ENCODE data around the gene PRDM1.

The PRDM1 gene

DNA sequence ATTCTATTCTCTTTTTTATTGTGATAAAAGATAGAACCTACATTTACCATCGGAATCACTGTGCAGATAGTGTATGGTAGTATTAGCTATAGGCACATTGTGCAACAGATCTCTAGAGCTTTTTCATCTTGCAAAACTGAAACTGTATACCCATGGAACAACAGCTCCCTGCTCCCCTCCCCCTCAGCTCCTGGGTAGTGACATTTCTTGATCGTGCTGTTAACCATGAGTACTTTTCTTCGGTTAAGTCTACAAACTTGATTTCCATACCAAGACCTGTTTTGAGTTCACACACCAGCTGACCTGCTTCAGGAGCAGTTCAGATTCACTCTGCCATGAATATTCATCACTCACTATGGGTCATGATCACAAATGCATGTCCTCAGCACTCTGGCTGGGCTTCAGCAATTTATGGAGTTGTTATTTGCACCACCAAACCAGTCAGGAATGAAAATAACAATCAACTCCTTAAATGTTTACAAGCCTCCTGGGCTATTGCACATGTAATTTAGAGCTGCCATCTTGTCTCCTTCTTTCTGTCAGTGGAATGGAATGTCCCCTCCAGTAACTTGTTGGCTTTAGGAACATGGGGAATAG is 32.8 kb downstream of the PRDM1 start:
- DNase-seq, result no peak

- DNase-seq, result no peak
Observed at GRCh38 chr6:106119546-106119945, 33.4 kb downstream of the PRDM1 start.

GRCh38 chr6:106120006-106120405 is 33.9 kb downstream of the PRDM1 start:
- no peak for DNase-seq

- DNase-seq, result no peak
Observed at GRCh38 chr6:106120406-106120805, 34.3 kb downstream of the PRDM1 start.

DNA sequence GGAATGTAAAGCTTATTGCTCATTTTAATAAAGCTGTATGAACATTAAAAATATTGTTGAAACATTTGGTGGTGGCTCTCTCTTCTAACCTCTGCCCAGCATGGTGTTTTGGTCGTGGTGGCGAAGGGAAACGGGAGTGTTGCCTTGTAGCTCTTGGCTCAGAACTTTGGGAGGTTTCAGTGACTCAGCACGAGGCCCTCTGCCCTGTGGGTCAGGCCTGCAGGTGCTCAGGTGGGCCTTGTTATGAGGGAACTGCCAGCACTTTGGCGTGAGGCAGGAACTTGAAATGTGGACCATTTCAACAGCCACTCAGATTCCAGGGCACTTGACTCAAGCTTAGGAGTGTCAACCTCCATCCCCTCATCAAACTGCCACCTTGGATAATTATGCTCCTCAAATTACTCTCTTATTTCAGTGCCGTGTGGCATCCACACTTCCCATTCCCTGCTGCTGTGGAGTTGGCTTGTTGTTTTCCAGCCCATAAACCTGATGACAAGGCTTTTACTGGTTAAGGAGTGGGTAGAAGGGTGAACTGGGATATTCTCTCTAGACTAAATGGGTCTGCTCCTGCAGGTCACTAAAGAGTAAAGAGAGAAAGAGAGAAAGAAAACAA is 36.3 kb downstream of the PRDM1 start:
- no peak for DNase-seq

- DNase-seq, result no peak
Observed at GRCh38 chr6:106122938-106123656, 37.0 kb downstream of the PRDM1 start.

DNA sequence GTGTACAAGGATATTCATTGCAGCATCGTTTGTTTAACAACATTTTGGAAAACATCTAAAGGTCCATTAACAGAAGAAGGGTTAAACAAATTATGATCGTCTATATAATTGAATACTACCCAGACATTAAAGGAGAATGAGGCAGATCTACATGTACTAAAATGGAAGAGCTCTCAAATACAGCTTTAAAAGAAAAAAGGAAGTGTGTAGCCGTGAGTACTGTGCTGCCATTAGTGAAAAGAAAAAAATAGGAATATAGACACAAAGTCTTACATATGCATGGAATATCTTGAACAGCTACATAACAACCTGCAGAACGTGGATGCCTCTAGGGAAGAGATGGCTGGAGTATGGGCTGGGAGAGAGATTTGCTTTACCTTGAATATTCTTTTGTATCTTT is 37.9 kb downstream of the PRDM1 start:
- DNase-seq, result no peak

DNA sequence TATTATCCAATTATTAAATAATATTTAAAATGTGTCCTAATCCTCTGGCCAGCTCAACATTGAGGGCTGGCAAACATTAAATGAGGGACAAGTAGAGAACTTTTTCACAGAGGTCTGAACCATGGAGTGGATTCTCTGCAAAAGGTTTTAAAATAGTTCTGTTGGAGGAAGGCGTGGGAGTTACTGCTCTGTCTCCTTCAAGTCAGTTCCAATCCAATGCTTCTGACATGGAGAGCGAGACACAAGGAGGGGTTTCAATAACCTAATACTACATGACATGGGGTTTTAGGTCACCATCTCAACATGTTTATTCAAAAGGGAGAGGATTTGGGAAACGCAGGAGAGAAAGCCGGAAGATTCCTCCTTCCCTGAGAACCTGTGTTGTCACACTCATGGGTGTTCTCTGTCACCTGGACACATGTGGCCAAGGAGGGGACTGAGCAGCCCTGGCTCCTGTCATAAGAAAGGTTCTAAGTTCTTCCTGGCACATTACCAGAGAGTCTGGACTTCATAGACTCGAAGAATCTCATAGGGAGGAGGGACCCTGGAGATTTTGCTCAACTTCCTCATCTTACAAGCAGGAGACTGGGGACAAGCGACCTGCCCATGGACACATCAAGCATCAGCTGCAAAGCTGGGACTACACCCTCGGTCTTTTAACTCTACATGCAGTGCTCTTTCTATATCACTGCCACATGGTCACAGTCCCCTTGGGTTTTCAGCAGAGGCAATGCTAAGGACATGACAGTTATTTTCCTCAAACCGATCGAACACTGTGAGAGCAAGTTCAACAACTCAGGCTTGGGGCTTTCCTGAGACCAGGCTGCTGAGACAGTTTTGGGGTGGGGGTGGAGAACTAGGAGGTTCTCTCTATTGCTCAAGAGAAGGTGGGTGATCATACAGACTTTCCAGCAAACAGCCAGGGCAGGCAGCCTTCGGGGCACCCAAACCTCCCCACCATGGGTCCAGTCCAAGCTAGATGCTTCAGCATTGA is 38.6 kb downstream of the PRDM1 start:
- DNase-seq, result no peak

DNA sequence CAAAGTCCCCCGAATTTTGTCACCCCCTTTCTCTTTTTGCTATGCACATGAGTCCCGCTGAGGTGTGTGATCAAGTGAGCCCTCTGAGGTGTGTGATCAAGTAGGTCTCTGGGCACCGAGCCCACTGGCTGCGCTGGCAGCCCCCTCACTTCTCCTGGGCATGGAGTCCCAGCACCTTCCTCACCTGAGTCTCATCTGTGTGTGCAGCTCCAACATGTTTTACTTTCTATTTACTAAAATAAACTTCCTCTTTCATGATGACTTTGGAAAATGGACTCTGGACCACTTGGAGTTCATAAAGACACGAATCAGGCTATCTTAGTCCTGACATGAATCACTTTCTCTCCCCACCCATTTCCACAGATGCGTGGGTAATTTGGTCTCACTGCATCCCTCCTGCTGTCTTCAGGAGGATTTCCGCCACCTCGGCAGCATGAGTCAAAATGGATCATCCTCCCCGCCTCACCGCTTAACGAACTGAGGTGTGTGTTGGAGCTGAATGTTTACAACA is 39.8 kb downstream of the PRDM1 start:
- no peak for DNase-seq

DNA sequence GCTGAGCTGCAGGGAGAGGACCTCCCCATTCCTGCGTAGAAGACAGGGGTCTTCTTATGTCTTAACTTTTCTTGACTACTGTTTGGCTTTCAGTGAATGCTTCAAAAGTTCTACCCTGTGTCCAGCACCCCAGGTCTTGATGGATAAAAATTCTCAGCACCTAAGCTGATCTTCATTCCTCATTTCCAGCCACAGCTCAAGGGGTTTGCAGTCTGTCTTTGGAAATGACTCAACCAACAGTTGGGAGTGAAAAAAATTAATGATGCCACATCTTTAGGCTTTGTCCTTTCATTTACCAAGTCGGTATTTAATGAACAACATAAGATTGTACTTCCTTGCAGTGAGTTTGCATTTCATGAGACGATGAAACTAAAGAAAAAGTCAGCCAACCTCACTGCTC is 40.3 kb downstream of the PRDM1 start:
- DNase-seq, result no peak

DNA sequence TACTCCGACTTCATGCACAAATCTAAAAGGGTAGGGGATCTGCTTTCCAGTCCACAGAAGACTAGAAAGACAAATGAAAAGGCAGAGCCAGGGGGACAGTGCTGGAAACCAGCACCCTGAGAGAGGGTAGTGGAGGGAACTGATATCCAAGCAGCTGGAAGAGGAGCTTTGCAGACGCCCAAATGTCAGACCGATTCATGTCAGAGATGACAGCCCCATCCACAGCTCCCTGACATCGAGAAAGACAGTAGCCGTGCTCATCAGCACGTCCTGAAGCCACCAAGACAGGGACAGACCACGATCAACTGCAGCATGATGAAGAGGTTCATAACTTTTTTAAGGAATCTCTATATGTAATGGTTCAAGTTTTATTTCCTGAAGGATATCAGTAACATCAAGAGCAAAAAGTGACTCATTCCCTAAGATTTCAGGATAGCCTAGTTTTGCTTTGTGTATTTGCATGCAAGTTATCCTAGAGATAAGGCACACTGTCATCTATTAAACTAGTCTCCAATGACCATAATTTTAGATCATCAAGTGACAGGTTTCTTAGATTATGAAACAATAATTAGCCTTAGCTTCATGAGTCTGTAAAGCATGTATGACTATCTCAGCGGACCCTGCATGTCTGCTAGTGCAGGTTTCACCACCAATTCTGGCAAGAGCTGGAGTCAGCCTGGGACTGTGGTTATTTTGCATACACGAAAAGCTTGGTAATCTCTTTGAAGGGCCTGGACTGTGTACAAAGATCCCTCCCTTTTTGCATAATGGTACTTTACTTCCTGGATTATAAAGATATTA is 43.0 kb downstream of the PRDM1 start:
- DNase-seq, result no peak

DNA sequence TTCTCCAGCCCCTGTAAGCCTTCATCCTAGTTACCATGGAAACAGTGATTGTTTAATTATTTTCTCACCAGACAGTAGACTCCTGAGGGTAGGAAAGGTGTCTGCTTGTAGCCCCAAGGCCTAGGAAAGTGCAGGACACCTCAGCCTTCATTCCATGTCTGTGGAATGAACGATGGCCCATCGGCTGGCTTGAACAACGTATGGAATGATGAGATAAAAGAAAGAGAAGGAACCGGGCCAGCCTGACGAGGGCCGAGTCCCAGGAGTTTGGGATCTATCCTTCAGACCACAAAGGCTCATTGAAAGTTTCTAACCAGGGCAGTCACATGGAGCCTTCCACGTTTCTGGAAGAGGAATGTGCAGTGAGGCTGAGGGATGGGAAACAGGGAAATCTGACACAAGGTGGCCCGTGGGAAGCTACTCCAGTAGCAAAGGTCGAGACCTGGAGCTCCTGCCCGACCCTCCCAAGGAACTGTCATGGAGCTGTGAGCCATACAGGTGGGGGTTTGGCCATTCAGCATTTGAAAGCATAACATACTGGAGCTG is 46.1 kb downstream of the PRDM1 start:
- no peak for DNase-seq

DNA sequence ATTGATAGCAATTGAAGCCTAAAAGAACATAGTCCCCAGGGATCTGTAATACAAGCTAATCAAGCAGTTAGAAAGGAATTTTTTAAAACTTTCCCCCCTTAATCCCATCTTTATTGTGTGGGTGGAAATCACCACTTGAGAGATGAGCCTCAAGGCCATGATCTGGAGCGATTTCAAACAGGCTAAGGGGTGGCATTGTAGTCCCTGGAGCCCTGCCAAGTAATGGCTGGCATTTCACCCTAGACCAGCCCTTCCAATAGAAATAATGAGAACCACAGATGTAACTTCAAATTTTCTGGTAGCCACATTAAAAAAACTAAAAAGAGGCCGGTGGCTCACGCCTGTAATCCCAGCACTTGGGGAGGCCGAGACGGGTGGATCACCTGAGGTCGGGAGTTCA is 46.9 kb downstream of the PRDM1 start:
- no peak for DNase-seq

DNA sequence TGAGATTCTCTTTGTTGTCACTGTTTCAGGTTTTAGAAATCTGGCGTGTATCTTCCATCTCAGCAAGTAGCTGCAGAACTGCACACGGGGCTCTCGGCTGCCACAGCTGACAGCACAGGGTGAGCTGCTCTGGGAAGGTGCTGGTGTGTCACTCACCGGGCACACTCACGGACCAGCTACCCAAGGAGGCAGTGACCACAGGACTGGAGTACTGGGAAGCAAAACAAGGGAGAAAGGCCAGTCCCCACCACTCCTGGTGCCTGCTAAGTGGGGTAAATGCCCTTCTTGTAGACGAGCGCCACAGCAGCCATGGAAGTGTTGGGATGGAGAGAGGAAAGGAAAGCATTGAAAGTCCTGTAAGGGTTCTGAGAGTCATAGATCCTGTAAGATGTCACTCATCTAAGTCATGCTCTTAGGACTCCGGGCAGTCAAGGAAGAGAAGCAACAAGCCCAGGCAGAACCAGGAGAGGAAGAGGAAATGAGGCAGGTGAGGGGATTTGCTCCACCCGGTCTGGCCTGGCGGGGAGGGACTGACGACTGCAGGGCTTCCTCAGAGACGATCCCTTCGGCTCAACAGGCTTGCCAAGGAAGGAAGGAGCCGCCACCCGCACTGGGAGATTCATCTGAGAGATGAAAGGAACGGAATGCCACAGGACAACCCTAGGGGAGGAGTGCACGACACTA is 48.1 kb downstream of the PRDM1 start:
- no peak for DNase-seq

GRCh38 chr6:106134906-106135634 is 48.9 kb downstream of the PRDM1 start:
- DNase-seq, result no peak

GRCh38 chr6:106135911-106136571 is 49.9 kb downstream of the PRDM1 start:
- no peak for DNase-seq

- DNase-seq, result no peak
Observed at GRCh38 chr6:106136845-106137244, 50.7 kb downstream of the PRDM1 start.

DNA sequence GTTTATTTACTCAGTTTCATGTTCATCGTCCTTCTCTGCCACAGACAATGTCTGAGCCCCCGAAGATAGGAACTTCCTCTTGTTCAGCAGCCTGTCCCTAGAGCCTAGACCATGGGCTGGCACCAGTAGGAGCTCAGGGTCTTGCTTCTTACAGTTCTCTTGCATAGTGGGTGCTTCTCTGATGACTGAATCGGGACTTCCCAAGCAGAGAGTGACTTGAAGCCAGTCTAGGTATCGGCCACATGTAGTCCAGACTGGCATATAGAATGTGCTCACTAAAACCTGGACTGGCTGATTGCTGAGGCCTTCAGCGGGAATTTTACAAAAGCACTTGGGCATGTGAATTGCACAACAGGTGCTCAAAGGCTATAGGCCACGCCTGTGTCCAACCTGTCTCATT is 52.0 kb downstream of the PRDM1 start:
- DNase-seq, result no peak

- DNase-seq, result no peak
Observed at GRCh38 chr6:106141441-106142237, 55.5 kb downstream of the PRDM1 start.

Measured in midbrain (tissue), 1 donor.